Neuronal stem cell (in vitro differentiated cells): ENCODE measurements around the gene PDE5A.

Experiments
- DNase-seq: peaks from one replicate; pipeline ENCODE4 v3.0.0-alpha.2; 2013; ENCODE audit warnings: low spot score
- H2AFZ ChIP-seq: one replicate; pipeline ENCODE4 v1.6.1; 2013; ENCODE audit warnings: mild to moderate bottlenecking, low read length, inconsistent platforms
- H2AK5ac ChIP-seq: 2 replicates; pipeline ENCODE4 v1.6.1; 2013; ENCODE audit warnings: low read depth, mild to moderate bottlenecking, inconsistent platforms, low read length, moderate library complexity, mixed read lengths
- H2BK120ac ChIP-seq: 2 replicates; pipeline ENCODE4 v1.6.1; 2013; ENCODE audit warnings: low read depth, mild to moderate bottlenecking, inconsistent platforms, low read length, moderate library complexity, mixed read lengths
- H2BK12ac ChIP-seq: one replicate; pipeline ENCODE4 v1.6.1; 2013; ENCODE audit warnings: low read length, inconsistent platforms
- H2BK15ac ChIP-seq: 2 replicates; pipeline ENCODE4 v1.6.1; 2013; ENCODE audit warnings: mild to moderate bottlenecking, low read length, inconsistent platforms, mixed read lengths
- H2BK5ac ChIP-seq: one replicate; pipeline ENCODE4 v1.6.1; 2013; ENCODE audit warnings: inconsistent platforms, mild to moderate bottlenecking, low read length, moderate library complexity
- H3K14ac ChIP-seq: one replicate; pipeline ENCODE4 v1.6.1; 2013; ENCODE audit warnings: low read length, inconsistent platforms
- H3K18ac ChIP-seq: 2 replicates; pipeline ENCODE4 v1.6.1; 2013; ENCODE audit warnings: low read length, inconsistent platforms
- H3K23ac ChIP-seq: 2 replicates; pipeline ENCODE4 v1.6.1; 2013; ENCODE audit warnings: low read depth, mild to moderate bottlenecking, mixed read lengths, low read length, inconsistent platforms; ENCODE audit not compliant: poor library complexity
- H3K27ac ChIP-seq: replicated peaks from 3 replicates; pipeline ENCODE4 v1.5.1; 2013; ENCODE audit warnings: low read length, inconsistent platforms
- H3K27me3 ChIP-seq, 3 experiments: 2 replicates each; pipeline ENCODE4 v1.6.1; 2013; ENCODE audit warnings: low read length in 3 of 3, mild to moderate bottlenecking in 2 of 3, inconsistent platforms in 1 of 3, low read depth in 1 of 3, mixed read lengths in 1 of 3, moderate library complexity in 1 of 3; ENCODE audit not compliant: control insufficient read depth in 3 of 3, insufficient read depth in 3 of 3
- H3K36me3 ChIP-seq, 2 donors: replicated peaks in 1 of 2; 2 replicates each; pipeline ENCODE4 v1.6.1; 2013; ENCODE audit warnings: low read length in 2 of 2; ENCODE audit not compliant: control insufficient read depth in 2 of 2, insufficient read depth in 2 of 2
- H3K4ac ChIP-seq: 2 replicates; pipeline ENCODE4 v1.6.1; 2013; ENCODE audit warnings: inconsistent platforms, mild to moderate bottlenecking, low read length, moderate library complexity
- H3K4me1 ChIP-seq, 2 donors: 1 replicate in 1 of 2; 2 replicates in 1 of 2; pipeline ENCODE4 v1.6.1; 2013; ENCODE audit warnings: low read length in 2 of 2, low read depth in 1 of 2; ENCODE audit not compliant: control insufficient read depth in 2 of 2, insufficient read depth in 1 of 2
- H3K4me2 ChIP-seq: one replicate; pipeline ENCODE4 v1.6.1; 2013; ENCODE audit warnings: mild to moderate bottlenecking, low read length, inconsistent platforms; ENCODE audit not compliant: insufficient read depth, poor library complexity, severe bottlenecking
- H3K4me3 ChIP-seq, 2 donors: 2 replicates each; pipeline ENCODE4 v1.5.1; 2013; ENCODE audit warnings: low read length in 2 of 2, mild to moderate bottlenecking in 2 of 2, inconsistent platforms in 1 of 2, moderate library complexity in 1 of 2
- H3K79me1 ChIP-seq: one replicate; pipeline ENCODE4 v1.6.1; 2013; ENCODE audit warnings: low read depth, mild to moderate bottlenecking, inconsistent platforms, low read length, moderate library complexity
- H3K9ac ChIP-seq: one replicate; pipeline ENCODE4 v1.6.1; 2013; ENCODE audit warnings: mild to moderate bottlenecking, low read depth, low read length, inconsistent platforms; ENCODE audit not compliant: poor library complexity
- H3K9me3 ChIP-seq, 2 donors: replicated peaks in 1 of 2; 2 replicates each; pipeline versions ENCODE3 to v1.6.1; 2013; ENCODE audit warnings: low read length in 2 of 2, mild to moderate bottlenecking in 2 of 2, inconsistent platforms in 1 of 2, low read depth in 1 of 2, mixed read lengths in 1 of 2, moderate library complexity in 1 of 2; ENCODE audit not compliant: control insufficient read depth in 2 of 2, insufficient read depth in 1 of 2
- H4K8ac ChIP-seq: one replicate; pipeline ENCODE4 v1.6.1; 2013; ENCODE audit warnings: low read depth, mild to moderate bottlenecking, inconsistent platforms, low read length, moderate library complexity
- H4K91ac ChIP-seq: one replicate; pipeline ENCODE4 v1.6.1; 2013; ENCODE audit warnings: low read length, low read depth, mild to moderate bottlenecking, inconsistent platforms; ENCODE audit not compliant: poor library complexity
- WGBS, 2 donors: extraction: QIAGEN DNeasy Blood & Tissue Kit; methylation state at CpG; one replicate each; pipeline ENCODE4 v1.1.7; 2013; ENCODE audit warnings: missing lambda C conversion rate in 2 of 2, mixed read lengths in 1 of 2; ENCODE audit not compliant: insufficient read length in 2 of 2, insufficient replicate concordance in 1 of 2; ENCODE audit errors: extremely low coverage in 2 of 2; 5-methylcytosine and 5-hydroxymethylcytosine counted together

PDE5A gene

GRCh38 chr4:119661231-119661630, 32.6 kb upstream of the PDE5A start:
- Histone ChIP-seq H2AK5ac (no peak overlapping the region), H3K4me1 (no peaks in the 10 kb centered on the region), H4K91ac (no peak overlapping the region), H2AFZ (no peak overlapping the region), H3K27ac (no peak overlapping the region), H2BK120ac (no peak overlapping the region), H3K4me2 (no peak overlapping the region), H3K36me3 (no peaks in the 10 kb centered on the region), H3K79me1 (no peaks in the 10 kb centered on the region), H2BK5ac (no peak overlapping the region), H3K9ac (no peak overlapping the region), H3K18ac (no peak overlapping the region), H3K4me3 (no peak overlapping the region), H3K4ac (no peak overlapping the region), H3K9me3 (no peaks in the 10 kb centered on the region), H3K27me3 (no peaks in the 10 kb centered on the region), H2BK12ac (no peak overlapping the region), H3K23ac (no peak overlapping the region), H4K8ac (no peak overlapping the region), H2BK15ac (no peak overlapping the region), H3K14ac (no peak overlapping the region)
- WGBS, 2 donors, result no CpG with 5 or more reads among the region's 1 CpG
- no peak for DNase-seq

- Histone ChIP-seq H3K9ac (no peak overlapping the region), H3K4me3 (no peak overlapping the region), H2AFZ (no peak overlapping the region), H3K27ac (no peak overlapping the region), H3K79me1 (no peaks in the 10 kb centered on the region), H3K9me3 (no peaks in the 10 kb centered on the region), H3K27me3 (no peaks in the 10 kb centered on the region), H3K36me3 (no peaks in the 10 kb centered on the region), H4K91ac (no peak overlapping the region), H2BK15ac (no peak overlapping the region), H4K8ac (no peak overlapping the region), H3K14ac (no peak overlapping the region), H3K18ac (no peak overlapping the region), H2BK120ac (no peak overlapping the region), H3K4ac (no peak overlapping the region), H3K4me1 (no peaks in the 10 kb centered on the region), H3K23ac (no peak overlapping the region), H2BK5ac (no peak overlapping the region), H2AK5ac (no peak overlapping the region), H2BK12ac (no peak overlapping the region), H3K4me2 (no peak overlapping the region)
- no peak for DNase-seq
These were observed 31.0 kb upstream of the PDE5A start for GRCh38 chr4:119659576-119659975.

- no peaks in the 10 kb centered on the region for H3K9me3 ChIP-seq
- H3K36me3 ChIP-seq, result no peaks in the 10 kb centered on the region
- DNase-seq, result no peak
- no peak overlapping the region for H3K14ac ChIP-seq
- no peak overlapping the region for H3K18ac ChIP-seq
- H4K8ac ChIP-seq, result no peak overlapping the region
- no peaks in the 10 kb centered on the region for H3K27me3 ChIP-seq
- H2BK12ac ChIP-seq, result no peak overlapping the region
- no peak overlapping the region for H2BK15ac ChIP-seq
- no peak overlapping the region for H3K23ac ChIP-seq
- H3K9ac ChIP-seq, result no peak overlapping the region
- H2AK5ac ChIP-seq, result no peak overlapping the region
- H3K27ac ChIP-seq, result no peak overlapping the region
- peak overlapping the region; percentile 76 for H2AFZ ChIP-seq
- H3K79me1 ChIP-seq, result no peaks in the 10 kb centered on the region
- no peak overlapping the region for H3K4me3 ChIP-seq
- no peak overlapping the region for H2BK120ac ChIP-seq
- no peak overlapping the region for H4K91ac ChIP-seq
- H3K4me1 ChIP-seq, result no peaks in the 10 kb centered on the region
- no peak overlapping the region for H2BK5ac ChIP-seq
- no peak overlapping the region for H3K4me2 ChIP-seq
- H3K4ac ChIP-seq, result no peak overlapping the region
These were observed 28.6 kb upstream of the PDE5A start for GRCh38 chr4:119657111-119657611.

- H3K27me3 ChIP-seq, result no peaks in the 10 kb centered on the region
- H2AK5ac ChIP-seq, result no peak overlapping the region
- no peak for DNase-seq
- H3K23ac ChIP-seq, result no peak overlapping the region
- no peak overlapping the region for H3K27ac ChIP-seq
- H3K79me1 ChIP-seq, result no peaks in the 10 kb centered on the region
- no peak overlapping the region for H4K8ac ChIP-seq
- H2BK15ac ChIP-seq, result no peak overlapping the region
- no peaks in the 10 kb centered on the region for H3K4me1 ChIP-seq
- no peaks in the 10 kb centered on the region for H3K36me3 ChIP-seq
- H3K4me3 ChIP-seq, result no peak overlapping the region
- no peak overlapping the region for H3K14ac ChIP-seq
- no peak overlapping the region for H2BK5ac ChIP-seq
- no peak overlapping the region for H3K9ac ChIP-seq
- H3K4ac ChIP-seq, result no peak overlapping the region
- no peak overlapping the region for H3K4me2 ChIP-seq
- H3K9me3 ChIP-seq, result no peaks in the 10 kb centered on the region
- H2BK120ac ChIP-seq, result no peak overlapping the region
- H2BK12ac ChIP-seq, result no peak overlapping the region
- H2AFZ ChIP-seq, result peak overlapping the region; percentile 76
- H3K18ac ChIP-seq, result no peak overlapping the region
- no peak overlapping the region for H4K91ac ChIP-seq
These were observed 27.7 kb upstream of the PDE5A start for GRCh38 chr4:119656342-119656741.
